ENCODE data around the gene PCNT.

DNA sequence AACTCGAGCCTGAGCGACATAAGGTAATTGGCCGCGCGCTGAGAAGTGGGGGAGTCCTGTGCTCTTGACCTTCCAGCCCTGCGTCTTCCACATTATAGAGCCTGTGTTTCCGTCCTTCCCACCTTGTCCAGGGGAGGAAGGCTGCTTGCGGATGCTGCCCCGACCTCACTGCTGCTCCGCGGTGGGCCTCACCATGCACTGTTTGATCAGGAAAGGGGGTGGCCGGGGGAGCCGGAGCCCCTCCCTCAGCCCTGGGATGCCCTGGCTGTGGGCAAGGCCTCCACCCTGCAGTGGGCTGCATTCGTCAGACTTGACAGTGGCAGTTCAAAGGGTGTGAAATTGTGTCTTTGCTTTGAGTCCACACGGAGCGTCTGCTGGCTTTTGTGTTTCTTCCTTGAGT is 30.1 kb downstream of the PCNT start:
- TF ChIP-seq, protein P1, sequence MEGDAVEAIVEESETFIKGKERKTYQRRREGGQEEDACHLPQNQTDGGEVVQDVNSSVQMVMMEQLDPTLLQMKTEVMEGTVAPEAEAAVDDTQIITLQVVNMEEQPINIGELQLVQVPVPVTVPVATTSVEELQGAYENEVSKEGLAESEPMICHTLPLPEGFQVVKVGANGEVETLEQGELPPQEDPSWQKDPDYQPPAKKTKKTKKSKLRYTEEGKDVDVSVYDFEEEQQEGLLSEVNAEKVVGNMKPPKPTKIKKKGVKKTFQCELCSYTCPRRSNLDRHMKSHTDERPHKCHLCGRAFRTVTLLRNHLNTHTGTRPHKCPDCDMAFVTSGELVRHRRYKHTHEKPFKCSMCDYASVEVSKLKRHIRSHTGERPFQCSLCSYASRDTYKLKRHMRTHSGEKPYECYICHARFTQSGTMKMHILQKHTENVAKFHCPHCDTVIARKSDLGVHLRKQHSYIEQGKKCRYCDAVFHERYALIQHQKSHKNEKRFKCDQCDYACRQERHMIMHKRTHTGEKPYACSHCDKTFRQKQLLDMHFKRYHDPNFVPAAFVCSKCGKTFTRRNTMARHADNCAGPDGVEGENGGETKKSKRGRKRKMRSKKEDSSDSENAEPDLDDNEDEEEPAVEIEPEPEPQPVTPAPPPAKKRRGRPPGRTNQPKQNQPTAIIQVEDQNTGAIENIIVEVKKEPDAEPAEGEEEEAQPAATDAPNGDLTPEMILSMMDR (conservative IDR thresholded peaks at IDR 0.05; ENCODE audit: low read depth, low read length): no peak
- TF ChIP-seq BHLHE40 (IDR thresholded peaks at IDR 0.05; ENCODE audit: low read depth, low read length) (no peak), CEBPB (IDR thresholded peaks at IDR 0.05; ENCODE audit: low read depth, low read length) (no peak), MXI1 (IDR thresholded peaks at IDR 0.05; ENCODE audit: borderline replicate concordance, low read depth, low read length) (no peak), MAZ (IDR thresholded peaks at IDR 0.05; ENCODE audit: borderline replicate concordance, low read depth, low read length) (no peak), POLR2A (IDR thresholded peaks at IDR 0.05; ENCODE audit: low read depth, low read length) (no peak), RAD21 (IDR thresholded peaks at IDR 0.05; ENCODE audit: low read length) (no peak), NFE2L2 (IDR thresholded peaks at IDR 0.05; ENCODE audit: low read depth, low read length) (no peak), MAFK (IDR thresholded peaks at IDR 0.05; ENCODE audit: low read depth, low read length) (no peak)
- TF ChIP-seq, protein P2, sequence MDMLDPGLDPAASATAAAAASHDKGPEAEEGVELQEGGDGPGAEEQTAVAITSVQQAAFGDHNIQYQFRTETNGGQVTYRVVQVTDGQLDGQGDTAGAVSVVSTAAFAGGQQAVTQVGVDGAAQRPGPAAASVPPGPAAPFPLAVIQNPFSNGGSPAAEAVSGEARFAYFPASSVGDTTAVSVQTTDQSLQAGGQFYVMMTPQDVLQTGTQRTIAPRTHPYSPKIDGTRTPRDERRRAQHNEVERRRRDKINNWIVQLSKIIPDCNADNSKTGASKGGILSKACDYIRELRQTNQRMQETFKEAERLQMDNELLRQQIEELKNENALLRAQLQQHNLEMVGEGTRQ (IDR thresholded peaks at IDR 0.05; ENCODE audit: low read depth, low read length): no peak
